SJCRH30 (cell line): ENCODE results near the gene ASPHD2. TPM values are rescaled to one million over a fixed set of nuclear protein-coding genes. Genes with fewer than 3 reads are reported as not detected.
A peak's percentile ranks its signal among the peaks of the same experiment; 100 is the strongest.

Source experiments
- DNase-seq, 2 experiments: peaks; one replicate each; pipeline ENCODE4 v3.0.0-alpha.2; 2015 to 2020
- H3K27ac ChIP-seq: fragments of 250-450 bp; sonication (Bioruptor Pico); 2 replicates; pipeline ENCODE4 v1.5.1; 2020; ENCODE audit warnings: mild to moderate bottlenecking, moderate library complexity
- H3K27me3 ChIP-seq: fragments of 250-450 bp; sonication (Bioruptor Pico); 2 replicates; pipeline ENCODE4 v1.5.1; 2020; ENCODE audit warnings: mild to moderate bottlenecking, moderate library complexity
- H3K36me3 ChIP-seq: fragments of 250-450 bp; sonication (Bioruptor Pico); 2 replicates; pipeline ENCODE4 v1.5.1; 2020; ENCODE audit warnings: mild to moderate bottlenecking, moderate library complexity
- H3K4me1 ChIP-seq: fragments of 250-450 bp; sonication (Bioruptor Pico); 2 replicates; pipeline ENCODE4 v1.5.1; 2020; ENCODE audit warnings: mild to moderate bottlenecking, moderate library complexity
- H3K4me3 ChIP-seq: fragments of 250-450 bp; sonication (Bioruptor Pico); 2 replicates; pipeline ENCODE4 v1.5.1; 2020; ENCODE audit warnings: mild to moderate bottlenecking, moderate library complexity
- H3K9me3 ChIP-seq: fragments of 250-450 bp; sonication (Bioruptor Pico); replicated peaks from 2 replicates; pipeline ENCODE4 v1.5.1; 2020; ENCODE audit warnings: mild to moderate bottlenecking, moderate library complexity
- total RNA-seq: library from RNA; depleted of rRNA; stranded (reverse); fragments of >200 nt; shearing (Covaris generic); gene quantifications from 2 replicates; pipeline ENCODE4 v1.2.3, GENCODE V29; 2014; rRNA removed

ASPHD2 gene
- 3.5 and 4.0 TPM in 2 replicates for total RNA-seq

- H3K9me3 ChIP-seq = no peaks in the 10 kb centered on the region
- no peaks in the 10 kb centered on the region for H3K27me3 ChIP-seq
- H3K4me1 ChIP-seq = peaks cover 18% of the 10 kb centered on the region
- no peaks in the 10 kb centered on the region for H3K36me3 ChIP-seq
- peak; percentile 48 to 69 for DNase-seq
- H3K4me3 ChIP-seq = peak within 1 kb of the TSS; percentile 66
- H3K27ac ChIP-seq = peak within 1 kb of the TSS; percentile 23
Observed at GRCh38 chr22:26428515-26429457, at the start of gene ASPHD2. Gene ASPHD2 (plus strand): TSS chr22:26429260. CDS start chr22:26433616, 4,356 bp downstream.

GRCh38 chr22:26380072-26380830 is 48.8 kb upstream of the ASPHD2 start:
- no peaks in the 10 kb centered on the region for H3K27me3 ChIP-seq
- DNase-seq = no peak

GRCh38 chr22:26382782-26383181 is 46.3 kb upstream of the ASPHD2 start:
- peaks cover 4% of the 10 kb centered on the region; the same call in 1 of the 2 replicates for H3K4me1 ChIP-seq
- no peak for DNase-seq
- no peaks in the 10 kb centered on the region for H3K36me3 ChIP-seq
- no peaks in the 10 kb centered on the region for H3K9me3 ChIP-seq
- H3K27ac ChIP-seq = no peak overlapping the region
- H3K4me3 ChIP-seq = no peak overlapping the region
- H3K27me3 ChIP-seq = no peaks in the 10 kb centered on the region

More at GRCh38 chr22:26380072-26380830, 48.8 kb upstream of the ASPHD2 start:
- no peaks in the 10 kb centered on the region for H3K9me3 ChIP-seq
- no peak overlapping the region for H3K4me3 ChIP-seq
- H3K36me3 ChIP-seq = no peaks in the 10 kb centered on the region
- peaks cover 2% of the 10 kb centered on the region for H3K4me1 ChIP-seq
- H3K27ac ChIP-seq = no peak overlapping the region

GRCh38 chr22:26383968-26384556 is 45.0 kb upstream of the ASPHD2 start:
- peaks cover 4% of the 10 kb centered on the region; the same call in 1 of the 2 replicates for H3K4me1 ChIP-seq
- no peak overlapping the region for H3K4me3 ChIP-seq
- H3K9me3 ChIP-seq = no peaks in the 10 kb centered on the region
- H3K27me3 ChIP-seq = no peaks in the 10 kb centered on the region
- DNase-seq = no peak
- H3K27ac ChIP-seq = no peak overlapping the region
- no peaks in the 10 kb centered on the region for H3K36me3 ChIP-seq

GRCh38 chr22:26385164-26385563 is 43.9 kb upstream of the ASPHD2 start:
- no peak overlapping the region for H3K4me3 ChIP-seq
- no peaks in the 10 kb centered on the region for H3K36me3 ChIP-seq
- DNase-seq = peak in 1 of 2 experiments; percentile 52
- no peaks in the 10 kb centered on the region for H3K9me3 ChIP-seq
- no peak overlapping the region for H3K27ac ChIP-seq
- H3K4me1 ChIP-seq = peaks cover 4% of the 10 kb centered on the region
- H3K27me3 ChIP-seq = no peaks in the 10 kb centered on the region

- Histone ChIP-seq H3K9me3 (no peaks in the 10 kb centered on the region), H3K27ac (no peak overlapping the region), H3K36me3 (no peaks in the 10 kb centered on the region), H3K27me3 (no peaks in the 10 kb centered on the region), H3K4me3 (no peak overlapping the region), H3K4me1 (peaks cover 25% of the 10 kb centered on the region)
- no peak for DNase-seq
Observed at GRCh38 chr22:26389125-26389524, 39.9 kb upstream of the ASPHD2 start.

GRCh38 chr22:26391091-26391490 is 38.0 kb upstream of the ASPHD2 start:
- no peaks in the 10 kb centered on the region for H3K9me3 ChIP-seq
- no peak for DNase-seq

GRCh38 chr22:26391623-26392022 is 37.4 kb upstream of the ASPHD2 start:
- H3K4me1 ChIP-seq = peaks cover 42% of the 10 kb centered on the region
- H3K4me3 ChIP-seq = no peak overlapping the region
- H3K9me3 ChIP-seq = no peaks in the 10 kb centered on the region
- no peaks in the 10 kb centered on the region for H3K27me3 ChIP-seq
- H3K27ac ChIP-seq = no peak overlapping the region
- DNase-seq = no peak
- H3K36me3 ChIP-seq = no peaks in the 10 kb centered on the region

More at GRCh38 chr22:26391091-26391490, 38.0 kb upstream of the ASPHD2 start:
- Histone ChIP-seq H3K27me3 (no peaks in the 10 kb centered on the region), H3K36me3 (no peaks in the 10 kb centered on the region), H3K4me1 (peaks cover 39% of the 10 kb centered on the region), H3K4me3 (no peak overlapping the region), H3K27ac (no peak overlapping the region)

- Histone ChIP-seq H3K4me1 (peaks cover 42% of the 10 kb centered on the region), H3K36me3 (no peaks in the 10 kb centered on the region), H3K9me3 (no peaks in the 10 kb centered on the region), H3K4me3 (no peak overlapping the region), H3K27me3 (no peaks in the 10 kb centered on the region), H3K27ac (no peak overlapping the region)
- DNase-seq = peak; percentile 12 to 34
Observed at GRCh38 chr22:26393929-26394328, 35.1 kb upstream of the ASPHD2 start.

- no peaks in the 10 kb centered on the region for H3K27me3 ChIP-seq
- DNase-seq = peak; percentile 32 to 69
- H3K36me3 ChIP-seq = no peaks in the 10 kb centered on the region
- H3K4me3 ChIP-seq = no peak overlapping the region
- H3K4me1 ChIP-seq = peaks cover 42% of the 10 kb centered on the region
- no peaks in the 10 kb centered on the region for H3K9me3 ChIP-seq
- no peak overlapping the region for H3K27ac ChIP-seq
Observed at GRCh38 chr22:26394777-26395176, 34.3 kb upstream of the ASPHD2 start.

- Histone ChIP-seq H3K4me1 (peaks cover 35% of the 10 kb centered on the region), H3K4me3 (no peak overlapping the region), H3K36me3 (no peaks in the 10 kb centered on the region), H3K9me3 (no peaks in the 10 kb centered on the region), H3K27ac (no peak overlapping the region), H3K27me3 (no peaks in the 10 kb centered on the region)
- peak; percentile 60 to 78 for DNase-seq
Observed at GRCh38 chr22:26395926-26396325, 33.1 kb upstream of the ASPHD2 start.

- Histone ChIP-seq H3K4me1 (peaks cover 25% of the 10 kb centered on the region), H3K36me3 (no peaks in the 10 kb centered on the region), H3K4me3 (no peak overlapping the region), H3K9me3 (no peaks in the 10 kb centered on the region), H3K27ac (no peak overlapping the region), H3K27me3 (no peaks in the 10 kb centered on the region)
- DNase-seq = peak; percentile 47 to 73
Observed at GRCh38 chr22:26398741-26399153, 30.3 kb upstream of the ASPHD2 start.

- Histone ChIP-seq H3K27ac (no peak overlapping the region), H3K9me3 (no peaks in the 10 kb centered on the region), H3K27me3 (no peaks in the 10 kb centered on the region), H3K4me1 (peaks cover 22% of the 10 kb centered on the region), H3K36me3 (no peaks in the 10 kb centered on the region), H3K4me3 (no peak overlapping the region)
- no peak for DNase-seq
Observed at GRCh38 chr22:26399289-26399688, 29.8 kb upstream of the ASPHD2 start.

GRCh38 chr22:26401726-26402125 is 27.3 kb upstream of the ASPHD2 start:
- Histone ChIP-seq H3K27ac (no peak overlapping the region), H3K9me3 (no peaks in the 10 kb centered on the region), H3K4me1 (peaks cover 23% of the 10 kb centered on the region), H3K36me3 (no peaks in the 10 kb centered on the region), H3K4me3 (no peak overlapping the region), H3K27me3 (no peaks in the 10 kb centered on the region)
- DNase-seq = peak; percentile 51 to 72
